ENCODE data around the gene DENND1C.
"Not testable (repeated sequence)": the region's sequence is repeated elsewhere in the genome, so short reads cannot be mapped to it uniquely, and the experiment has no call there.

DENND1C gene

GRCh38 chr19:6516659-6517291 lies 35.2 kb upstream of the DENND1C start:
- in situ Hi-C loops (cut with HindIII; ENCODE audit: low pct_unique_long_range_greater_than_20kb, low sequenced_read_pairs): no loop called here
- DNase-seq (ENCODE audit: low read depth in 1 of 2, low spot score in 1 of 2): peak; percentile 79 to 87
- TF ChIP-seq JUND (IDR thresholded peaks at IDR 0.05; ENCODE audit: low read depth): no peak

GRCh38 chr19:6516018-6516658 lies 34.6 kb upstream of the DENND1C start:
- peak; percentile 90 to 94 for DNase-seq (ENCODE audit: low read depth in 1 of 2, low spot score in 1 of 2)
- in situ Hi-C loops (cut with HindIII; ENCODE audit: low pct_unique_long_range_greater_than_20kb, low sequenced_read_pairs): no loop called here
- no peak for TF ChIP-seq JUND (IDR thresholded peaks at IDR 0.05; ENCODE audit: low read depth)

GRCh38 chr19:6514926-6515544 lies 33.4 kb upstream of the DENND1C start:
- DNase-seq (ENCODE audit: low read depth in 1 of 2, low spot score in 1 of 2): no peak
- no peak for TF ChIP-seq JUND (IDR thresholded peaks at IDR 0.05; ENCODE audit: low read depth)
- in situ Hi-C loops (cut with HindIII; ENCODE audit: low pct_unique_long_range_greater_than_20kb, low sequenced_read_pairs): no loop called here

GRCh38 chr19:6514089-6514488 lies 32.5 kb upstream of the DENND1C start:
- DNase-seq (ENCODE audit: low read depth in 1 of 2, low spot score in 1 of 2): no peak
- in situ Hi-C loops (cut with HindIII; ENCODE audit: low pct_unique_long_range_greater_than_20kb, low sequenced_read_pairs): no loop called here
- TF ChIP-seq JUND (IDR thresholded peaks at IDR 0.05; ENCODE audit: low read depth): no peak

GRCh38 chr19:6510618-6511017 lies 29.0 kb upstream of the DENND1C start:
- no peak for TF ChIP-seq JUND (IDR thresholded peaks at IDR 0.05; ENCODE audit: low read depth)
- DNase-seq (ENCODE audit: low read depth in 1 of 2, low spot score in 1 of 2): no peak
- in situ Hi-C loops (cut with HindIII; ENCODE audit: low pct_unique_long_range_greater_than_20kb, low sequenced_read_pairs): no loop called here

GRCh38 chr19:6509118-6509971 lies 27.8 kb upstream of the DENND1C start:
- no peak for TF ChIP-seq JUND (IDR thresholded peaks at IDR 0.05; ENCODE audit: low read depth)
- in situ Hi-C loops (cut with HindIII; ENCODE audit: low pct_unique_long_range_greater_than_20kb, low sequenced_read_pairs): no loop called here
- no peak for DNase-seq (ENCODE audit: low read depth in 1 of 2, low spot score in 1 of 2)

GRCh38 chr19:6508028-6508771 lies 26.6 kb upstream of the DENND1C start:
- in situ Hi-C loops (cut with HindIII; ENCODE audit: low pct_unique_long_range_greater_than_20kb, low sequenced_read_pairs); DNase-seq (ENCODE audit: low read depth in 1 of 2, low spot score in 1 of 2): not testable (repeated sequence)

GRCh38 chr19:6503407-6504201 lies 22.0 kb upstream of the DENND1C start:
- in situ Hi-C loops (cut with HindIII; ENCODE audit: low pct_unique_long_range_greater_than_20kb, low sequenced_read_pairs): no loop called here
- no peak for DNase-seq (ENCODE audit: low read depth in 1 of 2, low spot score in 1 of 2)
- no peak for TF ChIP-seq JUND (IDR thresholded peaks at IDR 0.05; ENCODE audit: low read depth)

- in situ Hi-C loops (cut with HindIII; ENCODE audit: low pct_unique_long_range_greater_than_20kb, low sequenced_read_pairs): no loop called here
- peak in 1 of 2 experiments; percentile 5 for DNase-seq (ENCODE audit: low read depth in 1 of 2, low spot score in 1 of 2)
- no peak for TF ChIP-seq JUND (IDR thresholded peaks at IDR 0.05; ENCODE audit: low read depth)
These were observed 20.4 kb upstream of the DENND1C start, which contains the start of gene TUBB4A for GRCh38 chr19:6501740-6502648. Gene TUBB4A (minus strand): TSS chr19:6502309. CDS start chr19:6502212, 97 bp downstream.

GRCh38 chr19:6500837-6501739 lies 19.5 kb upstream of the DENND1C start:
- no peak for DNase-seq (ENCODE audit: low read depth in 1 of 2, low spot score in 1 of 2)
- TF ChIP-seq JUND (IDR thresholded peaks at IDR 0.05; ENCODE audit: low read depth): no peak
- in situ Hi-C loops (cut with HindIII; ENCODE audit: low pct_unique_long_range_greater_than_20kb, low sequenced_read_pairs): no loop called here
